PC-9 (cell line): ENCODE results near the gene TAF6. TPM values are rescaled to one million over a fixed set of nuclear protein-coding genes. Genes with fewer than 3 reads are reported as not detected.

ENCODE experiments used
- BruUV-seq: library from RNA; stranded (reverse); fragments of 400-500 nt; replicated peaks from 2 replicates; lab custom pipeline; 2021; lab: Mats Ljungman, UMichigan
- CTCF ChIA-PET: fragments of 300-600 bp; sonication (Branson Sonifier 250); formaldehyde crosslinking; loops from one replicate; lab custom pipeline; 2022; ENCODE audit warnings: antibody characterized with exemption; lab: Charles Lee
- POLR2A ChIA-PET: fragments of 300-600 bp; sonication (Branson Sonifier 250); formaldehyde crosslinking; loops from one replicate; lab custom pipeline; 2022; ENCODE audit warnings: antibody characterized with exemption; ENCODE audit not compliant: unreplicated experiment; lab: Charles Lee
- DNase-seq, 2 experiments: peaks; one replicate each; pipeline versions ENCODE4 v3.0.0 to v3.0.0-alpha.2; 2015 to 2022; ENCODE audit warnings: mixed read lengths in 1 of 2
- H2AFZ ChIP-seq: fragments of 200-600 bp; sonication (generic); 2 replicates; pipeline ENCODE4 v1.8.1; 2017; ENCODE audit warnings: antibody characterized with exemption
- H3F3A ChIP-seq: fragments of 200-600 bp; sonication (generic); 2 replicates; pipeline ENCODE4 v1.8.1; 2017; ENCODE audit warnings: antibody characterized with exemption, mild to moderate bottlenecking, low read depth; ENCODE audit not compliant: insufficient read depth
- H3K27ac ChIP-seq: fragments of 200-600 bp; sonication (generic); 2 replicates; pipeline ENCODE4 v1.6.1; 2016; ENCODE audit warnings: mixed run types
- H3K27me3 ChIP-seq: fragments of 200-600 bp; sonication (generic); 2 replicates; pipeline ENCODE4 v1.6.1; 2016; ENCODE audit warnings: low read depth, mixed run types; ENCODE audit not compliant: insufficient read depth
- H3K36me3 ChIP-seq: fragments of 200-600 bp; sonication (generic); 2 replicates; pipeline ENCODE4 v1.6.1; 2016; ENCODE audit warnings: low read depth, mixed run types
- H3K4me1 ChIP-seq: fragments of 200-600 bp; sonication (generic); replicated peaks from 2 replicates; pipeline ENCODE4 v1.6.1; 2016; ENCODE audit warnings: mixed run types; ENCODE audit not compliant: insufficient read depth
- H3K4me2 ChIP-seq: fragments of 200-600 bp; sonication (generic); 2 replicates; pipeline ENCODE4 v1.6.1; 2017; ENCODE audit warnings: mixed run types
- H3K4me3 ChIP-seq: fragments of 200-600 bp; sonication (generic); 2 replicates; pipeline ENCODE4 v1.6.1; 2016; ENCODE audit warnings: mixed run types
- H3K79me2 ChIP-seq: fragments of 200-600 bp; sonication (generic); 2 replicates; pipeline ENCODE4 v1.6.1; 2017; ENCODE audit warnings: low read depth, mixed run types
- H3K9me2 ChIP-seq: fragments of 200-600 bp; sonication (generic); 2 replicates; pipeline ENCODE4 v1.8.1; 2017; ENCODE audit warnings: mild to moderate bottlenecking; ENCODE audit not compliant: insufficient read depth
- H3K9me3 ChIP-seq: fragments of 200-600 bp; sonication (generic); 2 replicates; pipeline ENCODE4 v1.8.1; 2016; ENCODE audit warnings: low read depth; ENCODE audit not compliant: insufficient read depth
- H4K20me1 ChIP-seq: fragments of 200-600 bp; sonication (generic); 2 replicates; pipeline ENCODE4 v1.8.1; 2017; ENCODE audit not compliant: insufficient read depth
- CTCF ChIP-seq: fragments of 200-600 bp; sonication (generic); conservative IDR thresholded peaks from 2 replicates; pipeline ENCODE4 v1.6.1; 2017; ENCODE audit warnings: mixed run types, antibody characterized with exemption, mild to moderate bottlenecking, moderate library complexity
- EZH2 ChIP-seq: fragments of 200-600 bp; sonication (generic); IDR thresholded peaks from 2 replicates; pipeline ENCODE4 v1.8.0; 2017; ENCODE audit warnings: antibody characterized with exemption, low read depth
- intact Hi-C: fragments of 100-400 bp; cut with micrococcal nuclease; formaldehyde crosslinking; loops from one replicate; pipeline ENCODE4 v1.10.0; 2022; ENCODE audit not compliant: unreplicated experiment
- total RNA-seq: library from RNA; stranded (reverse); gene quantifications from 2 replicates; pipeline ENCODE4 v1.2.3, GENCODE V29; 2021

Gene TAF6
- total RNA-seq, 1 experiment from 2014 or later = 91.4 TPM

GRCh38 chr7:100075418-100075817, 43.7 kb downstream of the TAF6 start:
- TF ChIP-seq EZH2 = no peak
- no peak for TF ChIP-seq CTCF
- H3K9me3 ChIP-seq = peaks cover 44% of the 10 kb centered on the region
- BruUV-seq = no TSS peak

GRCh38 chr7:100074841-100075240, 44.3 kb downstream of the TAF6 start:
- H3K9me2 ChIP-seq = no peaks in the 10 kb centered on the region
- peaks cover 50% of the 10 kb centered on the region for H3K9me3 ChIP-seq
- peaks cover 8% of the 10 kb centered on the region; the same call in 1 of the 2 replicates for H4K20me1 ChIP-seq
- H3K36me3 ChIP-seq = peaks cover 96% of the 10 kb centered on the region
- POLR2A ChIA-PET = no interaction called here
- no peak overlapping the region for H2AFZ ChIP-seq
- TF ChIP-seq EZH2 = no peak
- TF ChIP-seq CTCF = no peak
- H3K27ac ChIP-seq = no peak overlapping the region
- H3K4me3 ChIP-seq = no peak overlapping the region
- intact Hi-C loops = no loop called here
- CTCF ChIA-PET = no interaction called here
- no peak overlapping the region for H3K4me2 ChIP-seq
- H3K4me1 ChIP-seq = 0 out of 2 replicates have a peak, but pooled peaks cover 1% of the 10 kb centered on the region
- peaks cover 3% of the 10 kb centered on the region; the same call in 1 of the 2 replicates for H3F3A ChIP-seq
- peaks cover 35% of the 10 kb centered on the region for H3K79me2 ChIP-seq
- no TSS peak for BruUV-seq
- DNase-seq = no peak
- H3K27me3 ChIP-seq = no peaks in the 10 kb centered on the region

More at GRCh38 chr7:100075418-100075817, 43.7 kb downstream of the TAF6 start:
- DNase-seq = no peak
- Histone ChIP-seq H3K27me3 (no peaks in the 10 kb centered on the region), H4K20me1 (peaks cover 8% of the 10 kb centered on the region; the same call in 1 of the 2 replicates), H3K79me2 (peaks cover 41% of the 10 kb centered on the region), H3K4me1 (peaks cover 7% of the 10 kb centered on the region), H3F3A (peaks cover 3% of the 10 kb centered on the region; the same call in 1 of the 2 replicates), H3K9me2 (no peaks in the 10 kb centered on the region), H3K36me3 (peaks cover 93% of the 10 kb centered on the region), H2AFZ (no peak overlapping the region), H3K4me2 (no peak overlapping the region), H3K27ac (no peak overlapping the region), H3K4me3 (no peak overlapping the region)
- ChIA-PET POLR2A (no interaction called here), CTCF (no interaction called here)
- intact Hi-C loops = no loop called here

- Histone ChIP-seq H2AFZ (no peak overlapping the region), H3K79me2 (peaks cover 11% of the 10 kb centered on the region), H3K27ac (no peak overlapping the region), H3K9me3 (peaks cover 52% of the 10 kb centered on the region), H3K4me3 (no peak overlapping the region), H3K4me2 (no peak overlapping the region), H3K9me2 (no peaks in the 10 kb centered on the region), H3K36me3 (peaks cover 84% of the 10 kb centered on the region), H3K27me3 (no peaks in the 10 kb centered on the region), H4K20me1 (no peaks in the 10 kb centered on the region), H3K4me1 (no peaks in the 10 kb centered on the region), H3F3A (peaks cover 10% of the 10 kb centered on the region; the same call in 1 of the 2 replicates)
- DNase-seq = no peak
- intact Hi-C loops = no loop called here
- no peak for TF ChIP-seq CTCF
- no peak for TF ChIP-seq EZH2
- POLR2A ChIA-PET = no interaction called here
- BruUV-seq = no TSS peak
- CTCF ChIA-PET = no interaction called here
Observed at GRCh38 chr7:100072462-100072861, 46.7 kb downstream of the TAF6 start.
